GM18909 (cell line): ENCODE measurements around the gene MTG1.
"Not testable (repeated sequence)": the region's sequence is repeated elsewhere in the genome, so short reads cannot be mapped to it uniquely, and the experiment has no call there.

Source experiments
- ATAC-seq: cut with Tn5 transposase; IDR thresholded peaks from one replicate; pipeline ENCODE4 v1.9.1; 2021; ENCODE audit warnings: mild to moderate bottlenecking; ENCODE audit not compliant: unreplicated experiment, poor library complexity

Gene MTG1

GRCh38 chr10:133377025-133377817, 16.7 kb upstream of the MTG1 start:
- ATAC-seq: no peak

DNA sequence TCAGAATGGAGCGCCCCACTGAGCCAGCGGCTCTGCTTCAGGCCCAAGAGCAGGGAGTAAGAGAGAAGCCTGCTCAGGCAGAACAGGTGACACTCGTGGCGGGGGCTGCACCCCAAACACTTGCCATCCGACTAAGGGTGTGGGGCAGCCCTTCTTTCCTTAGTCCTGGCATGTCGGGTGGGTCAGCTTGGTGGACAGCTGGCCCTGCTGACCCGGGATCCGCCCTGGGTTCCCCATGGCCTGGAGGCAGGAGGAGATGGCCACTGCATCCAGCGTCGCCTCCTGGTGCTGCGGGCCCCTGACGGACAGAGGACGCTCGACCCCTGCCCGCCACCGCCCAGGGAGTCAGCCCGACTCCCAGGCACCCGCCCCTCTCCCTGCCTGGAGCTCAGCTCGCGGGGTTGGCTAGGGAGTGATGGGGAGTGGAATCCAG, 16.1 kb upstream of the MTG1 start:
- no peak for ATAC-seq

DNA sequence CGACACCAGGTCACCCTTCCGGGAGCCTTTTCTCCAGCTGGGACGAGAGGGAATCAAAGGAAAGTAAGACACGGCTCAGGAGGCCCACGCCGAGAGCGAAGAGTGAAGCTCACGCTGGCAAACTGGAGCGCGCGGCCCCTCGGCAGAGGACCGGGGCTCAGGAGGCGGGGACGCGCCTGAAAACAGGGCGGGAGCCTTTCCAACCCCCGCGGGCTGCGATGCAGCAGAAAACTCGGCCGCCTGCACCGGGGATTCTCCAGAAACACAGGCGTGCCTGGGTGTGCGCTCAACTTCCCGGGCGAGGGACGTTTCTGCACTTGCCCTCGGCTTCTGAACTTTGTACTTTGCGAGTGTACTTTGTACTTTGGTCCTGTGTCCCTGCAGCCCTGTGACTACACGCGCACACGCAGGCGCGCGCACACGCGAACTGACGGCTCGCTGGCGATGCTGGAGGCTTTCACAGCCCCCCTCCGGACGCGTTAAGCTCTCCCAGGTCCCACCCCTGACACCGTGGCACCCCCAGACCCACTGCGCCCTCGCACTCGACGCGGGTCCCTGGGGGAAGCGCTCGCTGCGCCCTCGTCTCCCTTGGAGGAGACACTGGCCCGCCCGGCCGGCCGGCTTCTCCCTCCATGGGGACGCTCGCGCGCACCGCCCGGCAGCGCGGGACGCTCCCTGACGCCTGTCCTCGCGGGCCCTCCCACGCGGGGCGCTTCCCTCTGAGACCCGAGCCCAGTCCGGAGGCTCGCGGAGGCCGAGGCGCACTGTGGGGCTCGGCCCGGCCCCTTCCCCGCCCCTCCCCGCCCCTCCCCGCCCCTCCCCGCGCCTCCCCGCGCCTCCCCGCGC, 15.5 kb upstream of the MTG1 start:
- ATAC-seq: peak; percentile 42

DNA sequence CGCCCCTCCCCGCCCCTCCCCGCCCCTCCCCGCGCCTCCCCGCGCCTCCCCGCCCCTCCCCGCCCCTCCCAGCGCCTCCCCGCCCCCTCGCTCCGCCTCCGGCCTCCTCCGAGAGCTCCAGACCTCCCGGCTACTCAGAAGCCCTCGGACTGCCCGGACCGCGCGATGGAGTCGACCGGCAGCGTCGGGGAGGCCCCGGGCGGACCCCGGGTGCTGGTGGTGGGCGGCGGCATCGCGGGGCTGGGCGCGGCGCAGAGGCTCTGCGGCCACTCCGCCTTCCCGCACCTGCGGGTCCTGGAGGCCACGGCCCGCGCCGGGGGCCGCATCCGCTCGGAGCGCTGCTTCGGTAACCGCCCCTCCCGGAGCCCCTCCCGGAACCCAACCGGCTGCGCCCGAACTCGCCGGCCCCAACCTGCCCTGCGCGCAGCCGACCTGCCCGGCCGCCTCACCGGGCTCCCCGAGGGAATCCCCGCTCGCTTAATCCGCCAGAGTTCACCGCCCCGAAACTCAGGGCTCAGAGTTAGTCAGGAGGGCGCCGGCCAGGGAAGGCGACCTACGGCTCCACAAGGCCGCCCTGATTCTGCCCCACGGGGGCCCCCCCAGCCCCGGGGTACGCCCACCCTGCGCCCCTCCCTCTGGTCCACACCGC, 14.7 kb upstream of the MTG1 start, which contains the start of gene PAOX:
TSS of gene PAOX (plus strand) at position 111 of the 649 bp plus-strand sequence. CDS start at position 166, 55 bp downstream.
- peak; percentile 51 for ATAC-seq

- ATAC-seq: peak; percentile 17
Measured at GRCh38 chr10:133379801-133380666, 13.9 kb upstream of the MTG1 start.

DNA sequence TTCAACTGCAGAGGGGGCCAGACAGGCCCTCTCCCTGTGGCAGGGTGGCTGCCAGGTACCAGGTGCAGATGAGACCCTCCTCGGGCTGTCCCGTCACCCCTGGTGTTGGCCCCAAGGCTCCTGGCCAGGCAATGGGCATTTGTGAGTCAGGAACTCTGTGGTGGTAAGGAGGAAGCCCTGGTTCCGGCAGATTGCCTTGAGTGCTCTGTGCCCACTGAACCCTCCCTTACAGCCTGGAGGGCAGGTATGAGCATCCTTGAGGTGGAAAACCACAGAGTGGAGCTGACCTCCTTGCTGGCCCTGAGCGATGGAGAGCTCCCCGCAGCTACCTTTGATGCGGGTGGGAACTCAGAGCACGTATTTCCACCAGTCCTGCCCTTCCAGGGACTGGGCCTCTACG, 12.9 kb upstream of the MTG1 start:
- ATAC-seq: no peak

DNA sequence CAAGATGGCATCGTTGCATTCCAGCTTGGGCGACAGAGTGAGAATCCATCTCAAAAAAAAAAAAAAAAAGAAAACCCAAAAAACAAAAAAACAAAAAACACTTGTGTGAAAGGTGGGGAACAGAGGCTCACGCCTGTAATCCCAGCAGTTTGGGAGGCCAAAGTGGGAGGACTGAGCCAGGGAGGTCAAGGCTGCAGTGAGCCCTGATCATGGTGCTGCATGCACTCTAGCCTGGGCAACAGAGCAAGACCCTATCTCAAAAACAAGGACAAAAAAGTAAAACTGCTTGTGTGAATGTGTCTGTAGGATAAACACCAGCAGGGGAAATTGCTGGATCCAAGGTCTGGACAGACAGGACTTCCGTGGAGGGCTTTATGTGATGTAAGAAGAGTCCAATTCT, 10.4 kb upstream of the MTG1 start:
- ATAC-seq: no peak

GRCh38 chr10:133384071-133384470, 9.9 kb upstream of the MTG1 start:
- no peak for ATAC-seq

- no peak for ATAC-seq
Measured at GRCh38 chr10:133385214-133385613, 8.7 kb upstream of the MTG1 start.

- not testable (repeated sequence) for ATAC-seq
Measured at GRCh38 chr10:133386951-133387350, 7.0 kb upstream of the MTG1 start.

GRCh38 chr10:133388236-133388972, 5.6 kb upstream of the MTG1 start:
- ATAC-seq: peak; percentile 2

DNA sequence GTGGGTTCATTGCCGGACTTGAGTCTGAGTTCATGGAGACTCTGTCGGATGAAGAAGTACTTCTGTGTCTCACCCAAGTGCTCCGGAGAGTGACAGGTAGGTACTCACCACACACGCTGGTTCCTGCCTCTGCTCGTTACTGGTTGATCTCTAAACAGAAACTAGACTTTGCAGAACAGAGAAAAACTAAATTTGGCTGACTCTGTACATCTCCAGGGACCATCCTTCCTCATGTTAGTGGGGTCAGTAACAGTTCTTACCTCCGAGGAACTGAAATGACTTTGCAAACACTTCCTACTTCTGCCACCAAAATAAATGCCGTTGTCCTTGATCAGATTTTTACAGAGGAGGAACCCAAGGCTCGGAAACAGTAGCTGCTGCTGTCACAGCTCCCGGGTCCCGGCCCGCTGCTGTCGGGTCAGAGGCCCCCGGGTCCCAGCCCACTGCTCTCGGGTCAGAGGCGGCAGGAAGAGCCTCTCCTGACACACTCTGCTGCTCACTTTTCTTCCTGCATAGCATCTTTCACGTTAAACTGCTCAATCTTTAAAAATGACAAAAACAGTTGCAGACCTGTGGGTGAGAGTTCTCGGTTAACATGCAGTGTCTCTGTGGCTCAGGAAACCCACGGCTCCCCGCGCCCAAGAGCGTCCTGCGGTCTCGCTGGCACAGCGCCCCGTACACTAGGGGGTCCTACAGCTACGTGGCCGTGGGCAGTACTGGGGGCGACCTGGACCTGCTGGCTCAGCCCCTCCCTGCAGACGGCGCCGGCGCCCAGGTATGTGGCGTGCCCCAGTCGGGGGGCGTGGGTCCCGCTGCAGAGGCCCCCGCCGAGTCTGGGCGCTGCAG, 4.8 kb upstream of the MTG1 start:
- ATAC-seq: peak; percentile 85

- no peak for ATAC-seq
Measured at GRCh38 chr10:133390597-133391248, 3.2 kb upstream of the MTG1 start.

DNA sequence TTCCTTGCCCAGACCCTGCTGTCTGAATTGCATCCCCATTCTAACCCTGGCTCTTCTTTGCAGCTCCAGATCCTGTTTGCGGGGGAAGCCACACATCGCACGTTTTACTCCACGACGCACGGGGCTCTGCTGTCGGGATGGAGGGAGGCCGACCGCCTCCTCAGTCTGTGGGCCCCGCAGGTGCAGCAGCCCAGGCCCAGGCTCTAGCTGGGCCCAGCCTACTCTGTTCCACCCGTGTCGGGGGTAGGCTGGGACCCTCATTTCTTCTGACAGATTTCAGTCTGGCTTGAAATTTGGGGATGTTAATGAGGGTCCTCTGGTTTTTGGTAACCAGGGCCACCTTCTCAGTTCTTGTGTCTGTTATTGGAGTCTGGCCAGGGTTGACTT, 2.7 kb upstream of the MTG1 start:
- no peak for ATAC-seq

DNA sequence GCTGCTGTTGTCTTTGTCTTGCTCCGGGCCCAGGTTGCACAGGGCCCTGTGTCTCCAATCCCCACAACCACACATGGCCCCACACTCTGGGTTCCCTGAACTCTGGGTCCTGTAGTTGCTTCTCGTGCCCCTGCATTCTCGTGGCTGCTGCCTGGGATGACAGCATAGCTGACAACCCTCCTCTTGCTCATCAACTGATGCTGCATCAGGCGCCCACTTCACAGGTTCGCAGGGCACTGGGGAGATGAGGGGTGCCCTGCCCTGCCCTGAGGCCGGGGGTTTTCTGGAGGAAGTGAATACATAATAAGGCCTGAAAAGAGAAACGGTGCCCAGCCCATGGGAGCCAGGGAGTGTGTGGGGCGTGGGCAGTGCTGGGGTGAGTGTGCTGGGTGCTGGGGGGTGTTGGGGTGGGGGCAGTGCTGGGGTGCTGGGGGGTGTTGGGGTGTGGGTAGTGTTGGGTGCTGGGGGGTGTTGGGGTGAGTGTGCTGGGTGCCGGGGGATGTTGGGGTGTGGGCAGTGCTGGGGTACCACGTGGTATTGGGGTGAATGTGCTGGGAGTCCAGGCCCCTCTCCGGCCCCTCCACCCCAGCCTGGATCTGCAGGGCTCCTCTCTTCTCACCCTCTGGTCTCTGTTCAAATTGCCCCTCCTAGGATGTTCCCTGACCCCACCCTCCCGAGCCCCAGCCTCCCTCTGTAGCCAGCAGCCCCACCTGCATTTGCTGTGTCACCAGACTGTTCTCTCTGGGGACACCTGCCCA, 2.0 kb upstream of the MTG1 start:
- ATAC-seq: no peak

- no peak for ATAC-seq
Measured at GRCh38 chr10:133393401-133394063, 425 bp upstream of the MTG1 start.

DNA sequence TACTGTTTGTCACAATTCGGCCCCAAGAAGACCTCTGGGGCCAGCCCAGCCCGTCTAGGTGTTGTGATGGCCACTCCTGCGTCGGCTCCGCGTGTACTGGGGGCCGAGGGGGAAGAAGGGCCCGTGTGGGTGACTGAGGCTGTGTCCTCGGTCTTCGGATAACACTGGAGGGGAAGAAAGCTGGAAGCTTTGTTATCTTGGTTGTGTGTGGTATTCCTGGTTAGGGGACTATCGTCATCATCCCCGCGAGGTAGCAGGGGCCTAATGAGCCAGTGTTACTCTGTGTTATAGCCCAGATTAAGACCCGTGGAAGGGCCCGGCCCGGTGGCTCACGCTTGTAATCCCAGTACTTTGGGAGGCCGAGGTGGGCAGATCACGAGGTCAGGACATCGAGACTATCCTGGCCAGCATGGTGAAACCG, 854 bp downstream of the MTG1 start:
- ATAC-seq: no peak
